Posterior cingulate gyrus (tissue), 11 donors: Measurements from ENCODE around the gene HOXC12.

Source experiments
- DNase-seq, 10 donors: peaks; one replicate each; pipeline versions ENCODE4 v3.0.0 to v3.0.0-alpha.2; 2020 to 2021; ENCODE audit warnings: mixed read lengths in 3 of 10
- intact Hi-C: fragments of 100-400 bp; cut with DNase I; formaldehyde crosslinking; loops from one replicate; pipeline ENCODE4 v1.15.1; 2023

Gene HOXC12

DNA sequence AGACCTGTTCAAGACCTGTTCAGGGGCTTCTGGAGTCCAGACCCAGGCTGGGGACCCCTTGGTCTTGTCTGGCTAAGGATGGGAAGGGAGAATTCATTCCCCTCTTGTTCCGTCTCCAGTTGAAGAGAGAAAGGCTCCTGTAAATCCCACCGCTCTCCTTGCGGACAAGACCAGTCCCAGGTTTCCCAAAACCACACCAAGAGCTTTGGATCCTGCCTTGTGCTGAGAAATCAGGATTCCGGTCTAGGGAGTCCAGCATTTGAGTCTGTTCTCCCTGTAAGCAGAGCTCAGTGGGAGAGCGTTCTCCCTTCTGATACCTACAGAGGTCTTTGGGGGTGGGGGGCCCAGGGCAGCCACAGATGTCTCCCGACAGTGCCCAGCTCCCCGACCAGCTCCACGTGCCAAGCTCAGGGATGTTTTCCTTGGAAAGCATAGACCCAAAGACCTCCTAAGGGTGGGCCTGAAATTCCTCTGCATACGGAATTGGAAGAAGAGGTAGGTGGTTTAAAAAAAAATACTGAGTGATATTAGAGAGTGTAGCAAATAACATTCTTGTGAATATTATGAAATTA is 14.2 kb upstream of the HOXC12 start:
- DNase-seq = no peak
- intact Hi-C loops = no loop called here

DNA sequence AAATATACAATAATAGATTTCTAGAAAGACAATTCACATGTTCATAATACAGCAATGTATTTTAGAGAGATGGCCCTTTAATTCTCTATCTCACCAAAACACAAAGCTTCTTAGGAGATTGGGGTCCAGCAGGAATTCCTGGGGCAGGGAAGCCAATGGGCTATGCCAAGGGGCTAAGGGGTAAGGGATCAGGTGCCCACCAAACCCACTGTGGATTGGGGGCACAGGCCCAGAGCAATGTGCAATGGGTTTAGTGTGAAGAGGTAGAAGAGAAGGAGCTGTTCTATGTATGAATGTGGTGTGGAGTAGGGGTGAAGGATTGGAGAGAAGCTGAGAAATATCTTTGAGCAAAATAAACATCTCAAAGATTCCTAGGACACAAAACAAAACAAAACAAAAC is 13.5 kb upstream of the HOXC12 start:
- no peak for DNase-seq
- intact Hi-C loops = no loop called here

DNA sequence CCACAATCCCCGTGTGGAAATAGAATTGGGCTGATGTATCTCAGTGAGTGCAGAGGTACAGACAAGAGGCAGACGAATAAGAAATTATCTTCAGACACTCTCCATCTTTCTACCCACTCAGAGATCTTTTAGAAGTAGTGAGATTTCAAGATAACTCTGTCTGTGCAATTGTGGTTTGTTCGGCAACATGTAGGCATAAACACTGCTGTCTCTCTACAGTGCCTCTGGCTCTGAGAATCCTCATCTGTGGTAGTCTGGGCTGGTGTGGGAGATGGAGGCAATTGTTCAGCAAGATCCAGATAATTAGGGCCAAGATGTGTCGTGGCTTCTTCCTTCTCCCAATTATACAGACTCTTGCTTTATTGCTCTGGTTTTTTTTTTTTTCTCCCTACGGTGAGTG is 13.0 kb upstream of the HOXC12 start:
- intact Hi-C loops = no loop called here
- DNase-seq = no peak

DNA sequence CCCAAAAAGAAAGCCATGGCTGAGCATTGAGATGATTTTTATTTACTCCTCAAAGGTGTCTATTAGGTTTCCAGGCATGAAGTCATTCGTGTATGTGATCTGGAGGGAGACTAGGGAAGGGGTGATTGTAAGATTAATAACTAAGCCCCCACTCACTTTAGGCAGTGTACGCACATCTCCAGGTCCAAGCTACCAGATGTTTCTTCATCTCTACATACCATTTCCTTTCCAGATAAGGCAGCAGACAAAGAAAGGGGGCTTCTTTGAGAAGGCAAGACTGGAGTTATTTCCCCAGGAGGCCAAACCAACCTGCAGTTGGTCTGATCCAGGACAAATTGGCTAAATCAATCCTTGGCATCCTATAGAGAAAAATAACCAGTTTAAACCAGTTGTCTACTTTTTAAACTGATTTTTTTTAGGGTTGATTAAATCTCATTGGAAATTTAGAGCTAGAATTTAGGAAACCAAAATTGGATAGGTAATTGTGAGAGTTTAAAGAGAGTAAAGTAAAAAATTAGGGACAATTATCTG is 12.2 kb upstream of the HOXC12 start:
- intact Hi-C loops = no loop called here
- DNase-seq = no peak

DNA sequence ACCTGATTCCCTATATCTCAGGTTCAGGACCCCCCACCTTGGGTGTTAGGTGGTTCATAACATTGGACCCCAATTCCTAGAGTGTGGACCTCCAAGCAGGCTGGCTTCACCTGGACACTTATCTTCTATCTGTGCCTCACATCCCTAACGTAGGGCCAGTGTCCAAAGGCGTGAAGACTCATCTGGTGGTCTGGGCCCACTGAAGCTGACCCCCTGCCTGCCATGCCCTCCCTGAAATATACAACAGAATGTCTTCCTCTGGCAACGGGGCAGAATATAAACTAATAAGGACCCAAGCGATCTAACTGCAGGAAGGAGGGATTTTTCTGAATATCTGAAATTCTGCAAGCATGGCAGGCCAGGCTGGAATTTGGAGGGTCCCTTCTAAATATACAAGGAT is 10.5 kb upstream of the HOXC12 start:
- intact Hi-C loops = no loop called here
- no peak for DNase-seq

DNA sequence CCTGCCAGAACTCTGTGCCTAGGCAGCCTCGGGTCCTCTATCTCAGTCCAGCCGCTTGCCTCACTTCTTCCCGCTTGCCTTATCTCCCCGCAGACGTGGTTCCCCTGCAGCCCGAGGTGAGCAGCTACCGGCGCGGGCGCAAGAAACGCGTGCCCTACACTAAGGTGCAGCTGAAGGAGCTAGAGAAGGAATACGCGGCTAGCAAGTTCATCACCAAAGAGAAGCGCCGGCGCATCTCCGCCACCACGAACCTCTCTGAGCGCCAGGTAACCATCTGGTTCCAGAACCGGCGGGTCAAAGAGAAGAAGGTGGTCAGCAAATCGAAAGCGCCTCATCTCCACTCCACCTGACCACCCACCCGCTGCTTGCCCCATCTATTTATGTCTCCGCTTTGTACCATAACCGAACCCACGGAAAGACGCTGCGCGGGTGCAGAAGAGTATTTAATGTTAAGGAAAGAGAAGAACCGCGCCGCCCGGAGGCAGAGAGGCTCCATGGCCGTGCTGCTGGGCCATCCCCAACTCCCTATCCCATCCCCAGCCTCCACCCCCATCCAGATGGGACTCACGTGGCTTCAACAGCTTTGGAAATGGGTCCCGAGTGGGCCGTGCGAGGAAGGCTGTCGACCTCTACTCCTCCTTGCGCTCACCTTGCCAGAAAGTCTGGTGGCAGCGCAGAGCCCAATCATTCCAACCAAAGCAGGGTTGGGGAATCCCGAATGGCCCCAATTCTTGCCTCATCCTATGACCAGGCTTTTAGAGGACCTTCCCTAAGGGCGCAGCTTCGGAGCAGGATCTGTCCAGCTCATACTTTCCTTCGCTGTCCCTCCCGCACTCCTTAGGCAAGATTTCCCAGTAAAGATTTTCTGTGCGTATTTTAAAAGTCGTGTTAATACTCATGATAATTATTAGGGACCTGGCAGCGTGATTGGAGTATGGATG is 9.5 kb upstream of the HOXC12 start:
- intact Hi-C loops = no loop called here
- DNase-seq = no peak

DNA sequence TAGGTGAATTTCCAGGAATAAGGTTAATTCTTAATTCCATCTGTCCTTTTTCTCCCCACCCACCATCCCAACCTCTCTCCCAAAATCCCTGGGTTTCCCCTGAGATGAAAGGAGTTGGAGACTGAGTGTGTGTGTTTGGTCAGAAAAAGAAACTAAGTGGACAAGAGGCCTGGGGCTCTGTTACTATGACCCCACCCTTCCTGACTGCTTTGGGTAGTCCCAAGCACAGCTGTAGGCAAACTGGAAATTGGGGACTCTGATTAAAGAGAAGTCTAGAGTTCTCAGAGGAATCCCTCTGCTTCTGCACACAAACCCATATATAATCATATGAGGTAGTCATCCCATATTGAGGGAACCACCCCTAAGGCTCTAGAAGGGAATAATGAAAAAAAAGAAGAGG is 7.0 kb upstream of the HOXC12 start:
- no peak for DNase-seq
- intact Hi-C loops = no loop called here

DNA sequence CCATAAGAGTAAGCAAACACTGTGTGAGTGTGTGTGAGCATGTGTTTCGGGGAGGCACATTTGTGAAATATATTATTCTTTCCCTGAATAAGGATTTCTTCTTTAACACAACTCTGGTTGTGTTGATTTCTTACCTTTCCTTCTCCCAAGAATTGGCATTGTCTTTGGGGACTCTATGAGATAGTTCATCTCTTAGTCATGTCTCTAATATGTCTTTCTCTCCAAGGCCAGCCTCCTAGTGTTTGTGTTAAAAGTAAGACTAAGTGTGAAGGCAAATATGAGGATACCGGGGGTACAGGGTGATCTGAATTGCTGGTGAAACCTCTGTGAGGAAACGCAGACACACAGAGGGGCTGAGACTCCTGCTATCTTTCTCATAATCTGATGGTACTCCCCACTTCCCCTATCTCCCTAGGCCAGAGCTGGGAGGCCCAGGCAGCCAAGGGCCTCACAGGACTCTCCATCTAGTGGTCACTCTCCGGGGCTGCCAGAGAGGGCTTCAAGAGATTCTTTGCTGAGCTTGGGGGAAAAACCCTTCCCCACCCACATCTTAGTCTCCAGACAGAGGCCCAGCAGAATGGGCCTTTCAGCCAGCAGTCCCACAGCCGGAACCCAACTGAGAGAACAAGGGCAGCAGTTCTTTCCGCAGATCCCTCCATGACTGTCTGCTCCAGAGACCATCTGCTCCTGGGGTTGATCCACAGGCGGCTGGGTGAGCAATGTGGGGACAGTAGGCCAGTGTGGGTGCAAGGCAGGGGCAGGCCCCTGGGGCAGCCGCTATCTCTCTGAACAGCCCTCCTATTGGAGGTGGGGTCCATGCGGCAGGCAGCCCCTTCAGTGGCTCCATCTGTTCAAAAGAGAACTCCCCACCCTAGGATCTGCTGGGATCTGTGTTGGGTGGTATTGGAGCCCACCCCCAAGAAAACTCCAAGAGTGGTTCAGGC is 5.8 kb upstream of the HOXC12 start:
- no peak for DNase-seq
- intact Hi-C loops = no loop called here

DNA sequence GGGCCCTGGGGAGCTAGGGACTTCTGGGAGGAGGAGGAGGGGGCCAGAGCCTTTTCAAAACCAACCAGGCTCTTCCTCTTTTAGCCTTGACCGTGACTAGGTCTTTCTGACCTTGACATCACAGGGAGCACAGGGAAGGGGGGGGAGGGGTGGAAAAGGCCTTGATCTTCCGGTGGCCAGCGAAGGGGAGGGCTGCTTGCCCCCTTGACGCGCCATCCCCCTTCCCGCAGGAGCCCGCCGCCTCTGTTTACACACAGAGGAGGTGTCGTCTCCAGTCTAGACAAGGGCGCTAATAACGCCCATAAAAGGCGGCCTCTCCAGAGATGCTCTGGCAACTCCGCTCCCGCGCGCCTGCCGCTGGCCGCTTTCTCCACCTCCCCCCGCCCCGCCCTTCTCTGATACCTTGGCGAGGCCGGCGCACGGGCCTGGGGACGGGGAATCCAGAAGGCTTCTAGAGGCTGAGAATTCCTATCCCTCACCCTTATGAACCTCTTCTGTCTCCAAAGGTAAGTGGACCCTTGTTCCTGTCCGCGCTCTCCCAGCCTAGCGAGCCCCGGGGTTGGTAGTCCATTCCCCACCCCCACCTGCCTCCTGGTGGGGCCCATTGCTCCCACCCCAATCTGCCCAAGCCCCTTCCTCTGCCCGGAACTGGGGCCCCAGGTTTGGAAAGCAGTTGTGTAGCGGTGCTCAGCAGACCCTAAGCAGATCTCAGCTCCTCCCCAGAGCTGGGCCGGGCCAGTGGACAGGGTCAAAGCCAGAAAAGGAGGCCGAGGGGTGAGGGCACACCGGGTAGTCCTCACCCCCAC is 4.9 kb upstream of the HOXC12 start:
- DNase-seq = no peak
- intact Hi-C loops = no loop called here

DNA sequence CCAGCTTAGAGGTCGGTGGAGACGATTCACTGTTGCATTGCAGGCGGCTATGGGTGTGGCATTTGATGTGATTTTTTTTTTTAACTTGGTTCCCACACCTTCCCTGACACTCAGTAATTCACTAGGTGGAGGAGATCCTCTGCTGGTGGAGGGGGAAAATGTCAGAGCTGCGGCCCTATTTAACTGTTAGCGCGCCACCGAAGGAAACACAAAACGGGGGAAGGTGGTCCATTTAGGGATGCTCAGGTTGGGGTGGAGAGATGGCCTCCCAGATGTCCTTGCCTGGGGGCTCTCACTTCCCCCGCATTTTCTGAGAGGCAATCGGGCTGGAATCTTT is 4.3 kb upstream of the HOXC12 start:
- no peak for DNase-seq

DNA sequence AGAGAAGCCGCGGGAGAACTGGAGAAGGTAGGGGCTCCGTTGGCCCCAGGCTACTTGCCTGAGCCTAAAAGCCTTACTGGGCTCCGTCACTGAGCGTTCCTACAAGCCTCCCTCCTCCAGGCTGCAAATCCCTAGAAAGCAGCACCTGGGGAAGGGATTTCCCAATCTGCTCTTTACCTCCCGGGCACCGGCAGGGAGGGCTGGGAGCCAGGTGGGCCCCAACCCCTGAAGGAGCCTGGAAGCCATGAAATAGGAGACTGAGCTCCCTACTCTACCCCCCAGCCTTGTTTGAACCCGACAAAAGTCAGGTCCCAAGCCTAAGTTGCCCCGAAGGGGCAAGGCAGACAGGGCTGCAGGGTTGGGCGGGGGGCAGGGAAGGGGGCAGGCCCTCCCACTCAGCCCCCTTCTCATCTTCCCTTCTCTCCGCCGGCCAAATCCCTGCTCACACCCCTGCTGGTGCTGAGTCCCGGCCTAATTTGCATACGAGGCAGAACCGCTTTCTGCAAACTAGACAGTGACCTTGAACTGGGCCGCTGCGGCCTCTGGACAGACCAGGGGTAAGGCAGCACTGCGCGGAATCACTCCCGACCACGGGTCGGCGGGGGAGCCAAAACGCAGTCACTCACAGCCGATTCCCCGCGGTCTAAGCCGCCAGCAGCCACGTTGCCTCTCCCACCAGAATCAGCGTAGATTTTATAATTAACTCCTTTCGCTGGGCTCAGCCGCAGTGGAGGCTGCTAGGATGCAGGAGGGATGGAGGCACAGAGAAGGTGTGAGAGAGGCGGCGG is 3.7 kb upstream of the HOXC12 start:
- intact Hi-C loops = no loop called here
- no peak for DNase-seq

More for the DNA sequence above, 4.3 kb upstream of the HOXC12 start:
- intact Hi-C loops = no loop called here

DNA sequence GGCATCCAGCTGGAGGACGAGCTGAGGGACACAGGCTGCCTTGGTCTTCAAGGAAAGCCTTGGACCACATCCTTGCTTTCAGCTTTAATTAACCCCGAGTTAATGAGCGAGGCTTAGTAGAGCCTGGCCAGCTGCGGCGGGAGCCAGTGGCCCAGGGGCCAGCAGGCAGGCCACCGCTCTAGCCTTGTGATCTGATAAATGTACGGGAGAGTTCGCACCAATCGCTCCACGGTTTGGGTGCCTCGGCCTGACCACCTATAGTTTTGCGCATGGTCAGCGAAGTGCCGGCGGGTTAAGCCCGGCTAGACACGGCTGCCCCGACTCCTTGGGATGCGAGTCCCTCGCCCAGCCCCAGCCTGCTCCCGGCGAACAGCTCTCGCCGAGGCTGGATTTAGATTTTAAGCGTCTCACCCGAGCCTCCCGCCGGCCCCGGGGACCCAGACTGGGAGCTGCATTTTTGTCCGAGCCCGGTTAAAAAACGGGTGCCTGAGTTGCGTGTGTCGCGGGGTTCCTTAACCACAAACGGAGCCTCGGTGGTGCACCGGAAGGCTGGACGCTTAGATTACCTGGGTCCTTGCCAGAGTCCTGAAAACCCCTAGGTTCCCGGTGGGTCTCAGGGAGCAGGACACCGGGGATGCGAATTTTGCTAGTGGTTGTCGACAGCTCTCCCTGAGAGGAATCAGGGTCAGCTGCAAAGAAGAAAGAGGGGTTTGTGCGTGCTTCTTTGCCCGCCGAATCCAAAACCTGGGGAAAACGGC is 2.9 kb upstream of the HOXC12 start:
- DNase-seq = no peak
- intact Hi-C loops = no loop called here

DNA sequence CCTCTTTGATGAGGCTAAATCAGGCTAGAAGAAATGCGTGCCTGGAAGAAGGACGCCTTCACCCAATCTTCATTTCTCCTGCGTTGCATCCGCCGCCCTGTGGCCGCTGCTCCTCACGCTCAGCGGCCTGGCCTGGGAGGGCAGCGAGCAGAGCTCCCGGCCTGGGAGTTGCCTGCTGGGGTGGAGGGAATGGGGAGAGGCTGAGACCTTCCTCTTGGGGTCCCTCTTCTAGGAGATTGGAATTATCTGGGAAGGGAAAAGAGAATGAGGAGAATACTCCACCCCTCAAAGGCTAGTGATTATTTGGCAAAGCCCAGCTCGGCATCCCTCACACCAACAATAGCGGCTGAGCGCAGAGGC is 2.4 kb upstream of the HOXC12 start:
- intact Hi-C loops = no loop called here
- peak in 1 of 10 donors; percentile 34 for DNase-seq

DNA sequence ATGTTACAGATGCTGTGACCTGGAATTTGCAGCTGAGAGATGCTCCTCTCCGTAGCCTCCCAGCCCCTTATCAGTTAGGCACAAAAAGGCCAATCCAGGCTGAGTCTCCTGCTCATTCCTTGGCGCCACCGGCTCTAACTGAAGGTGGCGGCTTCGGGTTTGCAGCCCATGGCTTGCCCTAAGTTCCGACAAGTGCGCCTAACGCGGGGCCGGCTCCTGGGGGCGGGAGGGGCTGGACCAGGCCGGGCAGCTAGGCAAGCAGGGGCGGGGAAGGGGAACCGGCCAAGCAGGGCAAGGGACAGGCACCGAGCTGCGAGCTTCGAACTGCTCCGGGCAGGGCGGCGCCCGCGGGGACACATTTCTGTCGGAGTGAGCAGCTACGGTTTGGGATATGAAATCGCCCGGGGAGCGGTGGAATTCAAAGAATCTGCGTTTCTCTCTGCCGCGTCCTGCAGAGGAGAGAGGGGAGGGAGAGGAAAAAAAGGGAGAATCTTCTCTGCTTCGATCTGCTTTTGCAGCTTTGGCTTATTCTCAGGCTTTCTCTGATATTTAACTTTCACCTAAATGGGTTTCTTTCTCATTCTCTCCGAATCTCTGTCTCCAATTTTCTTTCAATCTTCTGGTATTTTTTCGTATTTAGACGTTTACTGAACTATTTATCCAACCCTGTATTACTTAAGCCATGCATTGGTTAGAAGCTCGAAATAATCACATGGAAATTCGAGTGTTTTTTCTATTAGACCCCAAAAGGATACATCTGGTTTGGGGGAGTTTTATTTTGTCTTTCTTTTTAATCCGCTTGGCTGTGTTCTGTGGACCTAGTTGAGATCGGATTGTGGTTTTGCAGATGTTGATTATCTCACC is 1.6 kb upstream of the HOXC12 start:
- intact Hi-C loops = no loop called here
- DNase-seq = peak in 1 of 10 donors; percentile 48

DNA sequence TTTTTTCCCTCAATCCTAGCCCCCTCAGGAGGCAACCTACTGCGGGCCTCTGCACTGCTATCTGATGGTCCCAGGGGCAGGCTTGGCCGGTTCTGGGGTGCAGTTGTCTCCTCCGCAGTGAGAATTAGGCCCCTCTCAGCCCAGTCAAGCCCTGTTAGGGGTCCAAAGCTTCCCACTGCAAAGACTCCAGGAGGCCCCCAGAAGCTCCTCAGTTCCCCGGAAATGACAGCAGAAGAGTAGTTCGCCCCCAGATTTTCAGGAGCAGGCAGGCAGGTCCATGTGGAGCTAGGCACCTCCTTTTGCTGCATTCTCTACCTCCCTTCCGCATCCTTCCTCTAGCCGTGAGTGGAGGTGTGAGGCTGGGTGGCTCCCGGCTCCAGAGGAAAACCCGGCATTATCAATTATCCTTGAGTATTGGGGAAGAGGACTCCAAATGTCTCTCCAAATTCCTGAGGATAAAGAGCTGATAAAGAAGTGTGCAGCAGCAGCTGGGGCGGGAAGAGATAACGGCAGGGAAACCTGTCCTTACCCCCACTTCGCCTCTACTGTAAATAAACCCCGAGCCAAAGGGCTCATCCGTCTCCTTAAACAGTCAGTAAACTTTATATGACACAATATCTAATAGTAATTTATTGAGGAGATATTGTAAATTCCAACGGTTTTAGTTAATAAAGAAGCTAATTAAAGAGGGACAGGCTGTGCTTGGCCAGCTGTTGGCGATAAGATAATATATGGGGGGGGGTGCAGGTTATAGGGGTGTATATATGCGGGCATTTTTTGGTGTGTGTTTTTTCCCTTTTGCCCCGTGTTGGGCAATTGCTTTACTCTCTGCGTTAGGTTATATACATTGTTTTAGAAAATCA is 641 bp upstream of the HOXC12 start:
- DNase-seq = no peak
- intact Hi-C loops = no loop called here

DNA sequence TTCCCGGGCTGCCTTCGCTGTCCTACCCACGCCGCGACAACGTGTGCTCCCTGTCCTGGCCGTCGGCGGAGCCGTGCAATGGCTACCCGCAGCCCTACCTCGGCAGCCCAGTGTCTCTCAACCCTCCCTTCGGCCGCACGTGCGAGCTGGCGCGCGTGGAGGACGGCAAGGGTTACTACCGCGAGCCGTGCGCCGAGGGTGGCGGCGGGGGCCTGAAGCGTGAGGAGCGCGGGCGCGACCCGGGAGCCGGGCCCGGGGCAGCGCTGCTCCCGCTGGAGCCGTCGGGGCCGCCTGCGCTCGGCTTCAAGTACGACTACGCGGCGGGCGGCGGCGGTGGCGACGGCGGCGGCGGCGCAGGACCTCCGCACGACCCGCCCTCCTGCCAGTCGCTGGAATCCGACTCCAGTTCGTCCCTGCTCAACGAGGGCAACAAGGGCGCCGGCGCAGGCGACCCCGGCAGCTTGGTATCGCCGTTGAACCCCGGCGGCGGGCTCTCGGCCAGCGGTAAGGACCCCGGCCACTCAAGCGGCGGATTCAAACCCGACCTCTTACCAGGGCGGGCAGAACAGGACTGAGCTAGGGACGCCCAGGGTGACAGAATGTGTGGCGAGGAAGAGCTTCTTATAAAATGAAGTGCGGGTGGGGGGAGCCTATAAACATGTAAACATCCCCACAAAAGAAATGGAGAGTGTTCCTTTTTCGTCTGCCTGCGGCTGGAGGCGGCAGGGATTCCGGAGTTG is 503 bp downstream of the HOXC12 start:
- DNase-seq = no peak
- intact Hi-C loops = no loop called here
